ENCODE data around the gene PTPRM. TPM values are rescaled to one million over a fixed set of nuclear protein-coding genes. Genes with fewer than 3 reads are reported as not detected.

The PTPRM gene
- total and polyA plus RNA-seq, 2 experiments from 2014 or later, result 1.6 to 5.3 TPM

- peaks cover 3% of the 10 kb centered on the region; the same call in 1 of the 2 replicates for H3K9me2 ChIP-seq (ENCODE audit: insufficient read depth)
- TF ChIP-seq EZH2 (IDR thresholded peaks at IDR 0.05; ENCODE audit: low read depth, unreplicated experiment) (no peak), ZNF331 (CRISPR knock-in tag; IDR thresholded peaks at IDR 0.05; ENCODE audit: low read depth) (no peak), STAT1 (IDR thresholded peaks at IDR 0.05; ENCODE audit: unreplicated experiment) (no peak), CTCF (conservative IDR thresholded peaks at IDR 0.05; ENCODE audit: low read depth in 2 of 2) (no peak), ZNF114 (CRISPR knock-in tag; IDR thresholded peaks at IDR 0.05) (no peak), ZNF462 (CRISPR knock-in tag; IDR thresholded peaks at IDR 0.05) (no peak), JUNB (IDR thresholded peaks at IDR 0.05; ENCODE audit: unreplicated experiment) (no peak)
- H3K36me3 ChIP-seq (ENCODE audit: insufficient read depth), result no peaks in the 10 kb centered on the region
- no peaks in the 10 kb centered on the region for H3K79me2 ChIP-seq (replicated peaks; ENCODE audit: insufficient read depth)
- H3K27ac ChIP-seq (ENCODE audit: low read depth), result no peak overlapping the region
- H3K9me3 Mint-ChIP-seq, result no peaks in the 10 kb centered on the region
- H3K4me1 Mint-ChIP-seq, result peaks cover 11% of the 10 kb centered on the region
- no peaks in the 10 kb centered on the region for H3K27me3 ChIP-seq (ENCODE audit: insufficient read depth)
- no peak overlapping the region for H3K4me3 ChIP-seq
- no peaks in the 10 kb centered on the region for H4K20me1 ChIP-seq (replicated peaks; ENCODE audit: insufficient read depth)
- H3F3A ChIP-seq (replicated peaks; ENCODE audit: low read depth), result no peaks in the 10 kb centered on the region
- H3K4me3 Mint-ChIP-seq, result no peak overlapping the region
- H3K27me3 Mint-ChIP-seq (ENCODE audit: insufficient read depth, low read depth, poor library complexity), result no peaks in the 10 kb centered on the region
- DNase-seq (ENCODE audit: low spot score), result no peak
- H3K4me2 ChIP-seq, result no peak overlapping the region
- no peak overlapping the region for H2AFZ ChIP-seq
- no peaks in the 10 kb centered on the region for H3K36me3 Mint-ChIP-seq (ENCODE audit: low read depth)
- no peak overlapping the region for H3K27ac Mint-ChIP-seq
- ATAC-seq, result no peak
- peaks cover 6% of the 10 kb centered on the region; the same call in 1 of the 2 replicates for H3K4me1 ChIP-seq (ENCODE audit: insufficient read depth)
Measured at GRCh38 chr18:8020132-8020846, 453.2 kb downstream of the PTPRM start.
